Parathyroid adenoma (tissue), 2 donors: ENCODE measurements around the gene S100A5.

Experiments
- H2AFZ ChIP-seq: fragments of 300-600 bp; sonication (generic); one replicate; pipeline ENCODE4 v1.7.0; 2017; ENCODE audit warnings: antibody characterized with exemption, mild to moderate bottlenecking
- H3K27ac ChIP-seq: fragments of 300-600 bp; sonication (generic); one replicate; pipeline ENCODE4 v1.7.0; 2017
- H3K27me3 ChIP-seq: fragments of 300-600 bp; sonication (generic); one replicate; pipeline ENCODE4 v1.7.0; 2017; ENCODE audit warnings: low read length; ENCODE audit not compliant: control insufficient read depth, insufficient read depth
- H3K36me3 ChIP-seq: fragments of 300-600 bp; sonication (generic); one replicate; pipeline ENCODE4 v1.7.0; 2017; ENCODE audit warnings: low read length; ENCODE audit not compliant: control insufficient read depth, insufficient read depth
- H3K4me1 ChIP-seq: fragments of 300-600 bp; sonication (generic); one replicate; pipeline ENCODE4 v1.7.0; 2017; ENCODE audit warnings: control low read depth
- H3K4me2 ChIP-seq: fragments of 300-600 bp; sonication (generic); one replicate; pipeline ENCODE4 v1.7.0; 2017; ENCODE audit warnings: low read length
- H3K4me3 ChIP-seq: fragments of 300-600 bp; sonication (generic); one replicate; pipeline ENCODE4 v1.7.0; 2017; ENCODE audit warnings: low read depth, low read length
- H3K79me2 ChIP-seq: fragments of 300-600 bp; sonication (generic); one replicate; pipeline ENCODE4 v1.7.0; 2017; ENCODE audit warnings: control low read depth
- H3K9ac ChIP-seq: fragments of 300-600 bp; sonication (generic); one replicate; pipeline ENCODE4 v1.7.0; 2017; ENCODE audit warnings: mild to moderate bottlenecking
- H3K9me3 ChIP-seq: fragments of 300-600 bp; sonication (generic); one replicate; pipeline ENCODE4 v1.7.0; 2017; ENCODE audit warnings: low read length; ENCODE audit not compliant: control insufficient read depth
- CTCF ChIP-seq: fragments of 300-600 bp; sonication (generic); IDR thresholded peaks from one replicate; pipeline ENCODE4 v1.7.0; 2017; ENCODE audit warnings: antibody characterized with exemption, mild to moderate bottlenecking
- donor health status: primary hyperparathyroidism.

Gene S100A5

DNA sequence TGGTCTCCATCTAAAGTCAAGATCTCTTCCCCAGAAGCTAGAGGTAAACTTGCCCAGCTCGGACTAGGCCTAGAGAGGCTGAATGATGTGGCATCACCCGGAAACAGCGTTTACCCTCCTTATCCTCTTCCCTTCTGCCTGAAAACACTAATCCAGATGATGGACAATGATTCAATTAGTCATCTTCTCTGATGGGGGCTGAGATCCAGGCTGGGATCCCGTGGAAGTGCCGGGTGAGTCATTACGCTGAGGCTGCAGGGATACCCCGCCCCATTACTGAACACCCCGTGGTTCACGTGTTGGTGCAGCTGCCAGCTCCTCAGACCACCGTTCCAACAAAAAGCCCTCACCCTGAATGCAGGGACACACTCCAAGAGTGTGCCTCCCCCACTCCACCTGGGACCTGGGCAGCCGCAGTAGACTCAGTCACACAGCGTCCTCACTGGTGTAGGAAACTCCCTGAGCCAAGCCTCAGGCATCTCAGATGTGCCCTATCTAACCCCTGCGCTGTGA, 7.0 kb downstream of the S100A5 start:
- no peak overlapping the region for H3K4me3 ChIP-seq
- H3K27me3 ChIP-seq = no peaks in the 10 kb centered on the region
- no peak for TF ChIP-seq CTCF
- H3K4me2 ChIP-seq = no peak overlapping the region
- no peaks in the 10 kb centered on the region for H3K79me2 ChIP-seq
- H3K4me1 ChIP-seq = peaks cover 4% of the 10 kb centered on the region
- H3K36me3 ChIP-seq = no peaks in the 10 kb centered on the region
- H3K27ac ChIP-seq = no peak overlapping the region
- no peaks in the 10 kb centered on the region for H3K9me3 ChIP-seq
- H3K9ac ChIP-seq = no peak overlapping the region
- no peak overlapping the region for H2AFZ ChIP-seq

- no peaks in the 10 kb centered on the region for H3K79me2 ChIP-seq
- H2AFZ ChIP-seq = no peak overlapping the region
- no peaks in the 10 kb centered on the region for H3K36me3 ChIP-seq
- H3K27ac ChIP-seq = no peak overlapping the region
- no peak overlapping the region for H3K9ac ChIP-seq
- no peaks in the 10 kb centered on the region for H3K9me3 ChIP-seq
- H3K27me3 ChIP-seq = no peaks in the 10 kb centered on the region
- peaks cover 4% of the 10 kb centered on the region for H3K4me1 ChIP-seq
- peak; percentile 43 for TF ChIP-seq CTCF
- no peak overlapping the region for H3K4me3 ChIP-seq
- H3K4me2 ChIP-seq = no peak overlapping the region
These were observed 7.8 kb downstream of the S100A5 start for GRCh38 chr1:153532769-153533599.

GRCh38 chr1:153532181-153532580, 8.6 kb downstream of the S100A5 start:
- Histone ChIP-seq H3K4me3 (no peak overlapping the region), H3K4me2 (no peak overlapping the region), H3K36me3 (no peaks in the 10 kb centered on the region), H3K27me3 (no peaks in the 10 kb centered on the region), H3K9ac (no peak overlapping the region), H3K4me1 (peaks cover 4% of the 10 kb centered on the region), H2AFZ (no peak overlapping the region), H3K9me3 (no peaks in the 10 kb centered on the region), H3K79me2 (no peaks in the 10 kb centered on the region), H3K27ac (no peak overlapping the region)
- TF ChIP-seq CTCF = no peak

DNA sequence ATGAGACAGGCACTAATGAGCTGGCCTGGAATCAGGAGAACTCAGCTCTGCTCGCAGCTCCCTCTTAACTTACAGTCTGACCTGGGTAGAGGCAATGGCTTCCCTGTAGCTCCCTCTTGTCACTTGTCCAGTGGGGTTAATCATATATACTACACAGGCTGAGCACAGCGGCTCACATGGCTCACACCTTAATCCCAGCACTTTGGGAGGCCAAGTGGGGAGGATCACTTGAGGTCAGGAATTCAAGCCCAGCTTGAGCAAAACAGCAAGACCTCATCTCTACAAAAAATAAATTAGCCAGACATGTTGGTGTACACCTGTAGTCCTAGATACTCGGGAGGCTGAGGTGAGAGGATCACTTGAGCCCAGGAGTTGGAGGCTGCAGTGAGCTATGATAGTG, 9.1 kb downstream of the S100A5 start:
- no peak overlapping the region for H3K27ac ChIP-seq
- no peak overlapping the region for H3K4me2 ChIP-seq
- H2AFZ ChIP-seq = no peak overlapping the region
- H3K9ac ChIP-seq = no peak overlapping the region
- no peaks in the 10 kb centered on the region for H3K9me3 ChIP-seq
- no peaks in the 10 kb centered on the region for H3K36me3 ChIP-seq
- H3K27me3 ChIP-seq = no peaks in the 10 kb centered on the region
- H3K4me1 ChIP-seq = peaks cover 4% of the 10 kb centered on the region
- H3K79me2 ChIP-seq = no peaks in the 10 kb centered on the region
- no peak for TF ChIP-seq CTCF
- no peak overlapping the region for H3K4me3 ChIP-seq

- Histone ChIP-seq H3K79me2 (no peaks in the 10 kb centered on the region), H3K27ac (no peak overlapping the region), H3K36me3 (no peaks in the 10 kb centered on the region), H3K27me3 (no peaks in the 10 kb centered on the region), H2AFZ (no peak overlapping the region), H3K4me1 (no peaks in the 10 kb centered on the region), H3K9me3 (no peaks in the 10 kb centered on the region), H3K4me2 (no peak overlapping the region), H3K9ac (no peak overlapping the region), H3K4me3 (no peak overlapping the region)
- TF ChIP-seq CTCF = no peak
These were observed 13.1 kb downstream of the S100A5 start for GRCh38 chr1:153527683-153528040.
